Measurements from ENCODE around the gene PGRMC1. TPM values are rescaled to one million over a fixed set of nuclear protein-coding genes. Genes with fewer than 3 reads are reported as not detected.
"Not testable (repeated sequence)": the region's sequence is repeated elsewhere in the genome, so short reads cannot be mapped to it uniquely, and the experiment has no call there.

Gene PGRMC1
- 260 TPM for total RNA-seq

DNA sequence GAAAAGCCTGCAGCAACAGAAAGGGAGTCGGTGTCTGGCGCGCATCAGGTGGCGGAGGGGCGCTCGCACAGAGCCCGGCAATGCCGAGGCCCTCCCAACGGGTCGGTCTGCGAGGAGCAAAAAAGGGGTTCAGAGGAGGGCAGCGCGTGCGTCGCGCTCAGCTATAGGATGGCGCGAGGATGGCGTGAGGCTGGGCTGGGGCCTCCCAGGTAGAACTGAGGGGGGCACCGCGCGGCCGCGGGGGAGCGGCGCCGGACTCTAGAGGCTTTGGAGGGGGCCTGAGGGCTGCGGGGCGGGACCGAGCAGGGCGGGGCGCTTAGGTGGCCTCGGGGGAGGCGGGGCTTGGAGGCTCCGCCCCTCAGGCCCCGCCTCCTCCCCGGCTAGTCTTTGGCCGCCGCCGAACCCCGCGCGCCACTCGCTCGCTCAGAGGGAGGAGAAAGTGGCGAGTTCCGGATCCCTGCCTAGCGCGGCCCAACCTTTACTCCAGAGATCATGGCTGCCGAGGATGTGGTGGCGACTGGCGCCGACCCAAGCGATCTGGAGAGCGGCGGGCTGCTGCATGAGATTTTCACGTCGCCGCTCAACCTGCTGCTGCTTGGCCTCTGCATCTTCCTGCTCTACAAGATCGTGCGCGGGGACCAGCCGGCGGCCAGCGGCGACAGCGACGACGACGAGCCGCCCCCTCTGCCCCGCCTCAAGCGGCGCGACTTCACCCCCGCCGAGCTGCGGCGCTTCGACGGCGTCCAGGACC lies at the start of gene PGRMC1:
TSS of gene PGRMC1 (plus strand) at position 414 of the 751 bp plus-strand sequence. CDS start at position 493, 79 bp downstream.
- no peak for FAIRE-seq
- DNase-seq (ENCODE audit: low spot score in 2 of 2) = peak; percentile 83 to 84

- DNase-seq (ENCODE audit: low spot score in 2 of 2) (no peak), FAIRE-seq (no peak)
Observed at GRCh38 chrX:119186763-119187162, 49.3 kb upstream of the PGRMC1 start.

GRCh38 chrX:119187298-119187697 lies 48.8 kb upstream of the PGRMC1 start:
- no peak for DNase-seq (ENCODE audit: low spot score in 2 of 2)
- FAIRE-seq = no peak

DNA sequence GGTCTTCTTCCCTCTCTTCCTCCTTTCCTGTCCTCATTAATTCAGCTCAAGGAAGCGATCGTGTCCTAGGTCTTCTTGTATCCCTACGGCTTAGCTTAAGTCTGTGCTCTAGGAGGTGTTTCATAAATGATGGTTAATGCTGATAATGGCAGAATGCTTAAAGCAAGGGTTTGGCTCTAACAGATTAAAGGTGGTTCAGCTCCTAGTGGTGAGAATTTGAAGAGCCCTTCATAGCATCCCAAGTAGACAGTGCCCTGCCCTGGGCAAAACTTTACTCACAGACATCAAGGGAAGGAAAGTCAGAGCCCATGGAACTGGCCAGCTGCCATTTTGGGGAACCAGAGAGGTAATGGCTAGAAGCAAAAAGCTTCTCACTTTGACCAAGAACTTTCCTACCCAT lies 47.0 kb upstream of the PGRMC1 start:
- DNase-seq (ENCODE audit: low spot score in 2 of 2) (no peak), FAIRE-seq (no peak)

DNA sequence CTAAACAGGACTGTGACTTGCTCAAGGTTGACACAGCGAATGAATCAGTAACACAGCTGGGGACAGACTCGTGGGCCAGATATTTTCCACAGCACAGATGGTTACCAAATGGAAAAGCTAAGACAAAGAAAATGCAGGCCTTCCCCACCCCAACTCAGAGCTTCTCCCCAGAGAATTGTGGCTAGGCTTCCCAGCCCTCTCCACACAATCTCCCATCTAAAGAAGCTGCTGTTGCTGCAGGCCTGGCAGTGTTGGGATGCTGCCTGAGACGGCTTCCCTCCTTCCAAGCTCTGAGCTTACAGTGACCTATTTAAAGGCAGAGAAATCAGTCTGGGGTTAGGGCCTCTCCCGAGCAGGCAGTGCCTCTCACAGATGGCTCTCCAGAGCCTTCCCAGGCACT lies 46.5 kb upstream of the PGRMC1 start:
- DNase-seq (ENCODE audit: low spot score in 2 of 2) (no peak), FAIRE-seq (no peak)

DNA sequence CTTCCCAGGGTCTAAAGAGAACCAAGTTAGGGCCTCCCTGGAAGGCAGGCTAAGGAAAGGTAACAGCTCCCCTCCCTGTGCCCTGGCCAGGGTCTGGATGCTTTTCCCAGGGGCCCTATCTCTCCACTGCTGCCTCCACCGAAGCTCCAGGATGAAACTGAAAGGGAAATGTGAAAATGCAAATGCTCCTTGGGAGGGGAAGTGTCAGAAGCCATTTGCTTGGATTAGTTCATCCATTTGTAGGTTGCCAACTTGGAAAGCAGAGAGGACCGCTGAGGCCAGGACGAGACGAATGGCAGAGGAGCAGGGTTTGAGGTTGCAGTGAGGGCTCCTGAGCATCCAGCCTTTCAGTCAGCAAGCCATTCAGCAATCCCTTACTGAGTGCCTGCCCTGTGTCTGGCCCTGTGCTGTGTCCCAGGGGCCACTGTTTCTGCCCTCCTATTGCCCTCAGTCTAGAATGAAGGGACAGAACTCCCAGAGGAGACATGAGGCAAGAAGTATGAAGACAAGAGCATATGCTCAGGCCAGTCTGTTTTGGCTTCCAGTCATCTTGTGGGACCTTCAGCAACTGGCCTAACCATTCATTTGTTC lies 45.9 kb upstream of the PGRMC1 start:
- no peak for DNase-seq (ENCODE audit: low spot score in 2 of 2)
- FAIRE-seq = no peak

- no peak for DNase-seq (ENCODE audit: low spot score in 2 of 2)
- FAIRE-seq = no peak
Observed at GRCh38 chrX:119190831-119191230, 45.3 kb upstream of the PGRMC1 start.

GRCh38 chrX:119194621-119195020 lies 41.5 kb upstream of the PGRMC1 start:
- DNase-seq (ENCODE audit: low spot score in 2 of 2) = no peak
- FAIRE-seq = no peak

- no peak for FAIRE-seq
- no peak for DNase-seq (ENCODE audit: low spot score in 2 of 2)
Observed at GRCh38 chrX:119201570-119201969, 34.5 kb upstream of the PGRMC1 start.

- no peak for DNase-seq (ENCODE audit: low spot score in 2 of 2)
- FAIRE-seq = no peak
Observed at GRCh38 chrX:119206203-119206602, 29.9 kb upstream of the PGRMC1 start.

GRCh38 chrX:119207483-119207882 lies 28.6 kb upstream of the PGRMC1 start:
- not testable (repeated sequence) for FAIRE-seq; DNase-seq (ENCODE audit: low spot score in 2 of 2)

DNA sequence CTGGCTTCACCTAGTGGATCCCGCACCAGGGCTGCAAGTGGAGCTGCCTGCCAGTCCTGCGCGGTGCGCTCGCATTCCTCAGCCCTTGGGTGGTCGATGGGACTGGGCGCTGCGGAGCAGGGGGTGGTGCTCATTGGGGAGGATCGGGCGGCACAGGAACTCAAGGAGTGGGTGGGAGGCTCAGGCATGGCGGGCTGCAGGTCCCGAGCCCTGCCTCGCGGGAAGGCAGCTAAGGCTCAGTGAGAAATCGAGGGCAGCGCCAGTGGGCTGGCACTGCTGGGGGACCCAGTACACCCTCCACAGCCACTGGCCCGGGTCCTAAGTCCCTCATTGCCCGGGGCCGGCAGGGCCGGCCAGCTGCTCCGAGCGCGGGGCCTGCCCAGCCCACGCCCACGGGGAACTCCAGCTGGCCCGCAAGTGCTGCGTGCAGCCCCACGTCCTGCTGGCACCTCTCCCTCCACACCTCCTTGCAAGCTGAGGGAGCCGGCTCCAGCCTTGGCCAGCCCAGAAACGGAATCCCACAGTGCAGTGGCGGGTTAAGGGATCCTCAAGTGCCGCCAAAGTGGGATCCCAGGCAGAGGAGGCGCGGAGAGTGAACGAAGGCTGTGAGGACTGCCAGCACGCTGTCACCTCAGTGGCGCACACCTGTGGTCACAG lies 27.6 kb upstream of the PGRMC1 start:
- FAIRE-seq (no peak), DNase-seq (ENCODE audit: low spot score in 2 of 2) (no peak)

- FAIRE-seq = not testable (repeated sequence)
Observed at GRCh38 chrX:119210931-119211648, 25.0 kb upstream of the PGRMC1 start.

DNA sequence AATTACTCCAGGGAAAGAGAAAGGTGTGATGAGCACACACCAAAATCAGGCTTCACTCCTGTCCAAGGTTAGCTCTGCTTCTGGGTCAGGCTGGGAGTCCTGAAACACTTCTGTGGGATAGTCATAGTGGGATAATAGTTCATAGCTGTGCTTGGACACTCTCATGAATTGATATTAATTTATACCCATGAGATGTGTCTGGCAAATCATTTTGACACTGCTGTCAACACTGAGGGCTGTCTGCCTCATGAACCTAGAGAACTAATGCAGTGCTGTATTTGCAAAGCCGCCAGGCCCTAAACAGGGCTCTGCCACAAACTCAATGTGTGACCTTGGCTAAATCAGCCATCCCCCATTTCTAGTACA lies 24.5 kb upstream of the PGRMC1 start:
- FAIRE-seq (no peak), DNase-seq (ENCODE audit: low spot score in 2 of 2) (no peak)

More at GRCh38 chrX:119210931-119211648, 25.0 kb upstream of the PGRMC1 start:
- not testable (repeated sequence) for DNase-seq (ENCODE audit: low spot score in 2 of 2)

- peak in 1 of 2 donors; percentile 20 for DNase-seq (ENCODE audit: low spot score in 2 of 2)
- no peak for FAIRE-seq
Observed at GRCh38 chrX:119218198-119218597, 17.9 kb upstream of the PGRMC1 start.

- no peak for FAIRE-seq
- DNase-seq (ENCODE audit: low spot score in 2 of 2) = no peak
Observed at GRCh38 chrX:119222932-119223331, 13.2 kb upstream of the PGRMC1 start.

- DNase-seq (ENCODE audit: low spot score in 2 of 2) = no peak
- no peak for FAIRE-seq
Observed at GRCh38 chrX:119223783-119224182, 12.3 kb upstream of the PGRMC1 start.

- no peak for FAIRE-seq
- DNase-seq (ENCODE audit: low spot score in 2 of 2) = no peak
Observed at GRCh38 chrX:119226446-119226845, 9.6 kb upstream of the PGRMC1 start.

DNA sequence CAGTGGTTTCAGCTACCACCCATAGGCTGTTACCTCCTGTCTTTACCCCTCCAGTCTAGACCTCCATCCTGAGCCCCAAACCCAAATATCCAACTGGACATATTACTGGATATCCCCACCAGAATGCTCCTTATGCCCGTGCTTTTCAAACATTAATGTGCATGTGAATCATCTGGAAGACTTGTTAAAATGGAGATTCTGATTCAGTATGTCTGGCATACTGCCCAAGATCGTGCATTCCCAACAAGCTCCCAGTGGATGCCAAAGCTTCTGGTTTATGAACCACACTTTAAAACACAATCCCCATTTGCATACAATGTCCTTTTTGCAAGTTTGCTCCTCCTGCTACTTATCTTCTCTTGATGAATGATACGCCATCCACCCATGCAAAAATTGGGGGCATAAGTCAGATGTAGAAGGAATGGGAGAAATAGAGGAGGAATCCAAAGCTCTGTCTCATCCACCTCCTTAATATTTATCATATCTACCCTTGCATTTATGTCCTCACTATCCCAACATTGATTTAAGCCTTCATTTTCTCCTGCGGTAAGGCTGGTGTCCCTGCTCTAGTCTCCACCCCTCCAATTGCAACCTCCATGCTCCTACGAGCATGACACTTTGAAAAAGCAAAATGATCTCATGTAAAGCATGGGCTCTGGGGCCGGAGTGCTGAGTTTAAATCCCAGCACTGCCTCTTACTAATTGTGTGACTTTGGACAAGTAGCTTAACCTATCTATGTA lies 7.4 kb upstream of the PGRMC1 start:
- DNase-seq (ENCODE audit: low spot score in 2 of 2) = no peak
- no peak for FAIRE-seq

DNA sequence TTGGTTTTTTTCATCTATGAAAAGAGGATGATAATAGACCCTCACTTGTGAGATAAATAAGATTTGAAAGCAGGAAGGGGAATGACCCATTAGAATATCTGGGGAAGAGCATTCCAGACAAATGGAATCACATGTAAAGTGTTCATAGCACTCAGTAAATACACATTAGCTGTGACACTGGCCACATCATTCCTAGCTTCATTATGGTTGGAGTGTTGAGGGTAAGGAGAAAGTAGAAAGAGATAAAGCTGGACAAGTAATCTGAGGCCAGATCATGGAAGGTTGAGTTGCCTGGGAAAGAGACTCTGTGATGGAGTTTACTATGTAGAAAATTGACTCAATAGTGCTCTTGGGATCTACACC lies 6.9 kb upstream of the PGRMC1 start:
- no peak for DNase-seq (ENCODE audit: low spot score in 2 of 2)
- FAIRE-seq = no peak

All from frontal cortex (tissue), 4 donors.